Fibroblast of mammary gland (primary cell): ENCODE data around the gene WNT4.
A peak's percentile ranks its signal among the peaks of the same experiment; 100 is the strongest.

ENCODE experiments used
- DNase-seq: peaks from one replicate; pipeline ENCODE4 v3.0.0-alpha.2; 2010; ENCODE audit warnings: low read depth
- H3K4me3 ChIP-seq: 2 replicates; pipeline ENCODE4 v1.5.1; 2011; ENCODE audit warnings: low read depth, mild to moderate bottlenecking, low read length, moderate library complexity; ENCODE audit not compliant: control insufficient read depth
- CTCF ChIP-seq: conservative IDR thresholded peaks from 2 replicates; pipeline ENCODE4 v1.5.1; 2011; ENCODE audit warnings: low read depth, low read length, inconsistent platforms; ENCODE audit not compliant: control insufficient read depth, insufficient read depth

WNT4 gene

DNA sequence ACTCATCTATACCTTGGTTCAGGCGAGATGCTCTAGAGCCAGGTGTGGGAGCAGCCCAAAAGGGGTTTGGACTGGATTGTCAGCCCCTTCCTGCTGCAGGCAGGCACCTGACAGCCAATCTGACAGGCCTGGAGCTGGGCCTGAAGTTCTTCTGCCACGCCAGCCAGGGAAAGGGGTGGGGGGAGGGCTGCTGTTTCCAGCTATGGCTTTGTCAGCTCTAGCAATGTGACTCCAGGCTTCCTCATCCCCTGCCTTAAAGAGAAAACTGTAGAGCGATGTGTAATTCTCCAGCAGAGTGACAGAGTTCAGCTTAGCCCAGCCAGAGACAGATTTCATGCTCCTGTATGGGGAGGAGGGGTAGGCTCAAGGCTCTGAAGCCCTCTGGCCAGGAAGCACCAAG lies 30.3 kb downstream of the WNT4 start:
- no peak for DNase-seq
- TF ChIP-seq CTCF: no peak

DNA sequence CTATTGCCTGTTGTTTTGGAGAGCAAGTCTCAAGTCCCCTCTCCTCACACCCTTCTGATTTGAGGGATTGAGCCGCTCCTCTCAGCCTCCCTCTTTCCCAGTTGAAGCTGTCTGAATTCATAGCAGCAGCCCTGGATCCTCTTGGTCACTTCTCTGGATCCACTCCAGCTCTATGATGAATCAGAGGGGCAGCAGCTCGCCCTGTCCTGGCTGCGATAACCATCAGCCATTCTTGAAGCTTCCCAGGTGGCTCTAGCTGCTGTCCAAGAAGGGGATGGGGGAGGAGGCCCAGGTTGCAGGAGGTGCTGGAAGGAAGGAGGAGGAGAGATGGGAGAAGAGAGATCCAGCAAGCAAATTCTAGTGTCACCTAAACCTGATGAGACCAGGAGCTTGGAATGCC lies 31.3 kb downstream of the WNT4 start:
- no peak overlapping the region for H3K4me3 ChIP-seq
- TF ChIP-seq CTCF: no peak
- DNase-seq: peak; percentile 71

More for the DNA sequence above, 30.3 kb downstream of the WNT4 start:
- no peak overlapping the region for H3K4me3 ChIP-seq

GRCh38 chr1:22111115-22111514 lies 31.8 kb downstream of the WNT4 start:
- H3K4me3 ChIP-seq: no peak overlapping the region
- no peak for DNase-seq
- no peak for TF ChIP-seq CTCF

GRCh38 chr1:22110016-22110415 lies 32.9 kb downstream of the WNT4 start:
- no peak overlapping the region for H3K4me3 ChIP-seq
- DNase-seq: no peak
- TF ChIP-seq CTCF: no peak

DNA sequence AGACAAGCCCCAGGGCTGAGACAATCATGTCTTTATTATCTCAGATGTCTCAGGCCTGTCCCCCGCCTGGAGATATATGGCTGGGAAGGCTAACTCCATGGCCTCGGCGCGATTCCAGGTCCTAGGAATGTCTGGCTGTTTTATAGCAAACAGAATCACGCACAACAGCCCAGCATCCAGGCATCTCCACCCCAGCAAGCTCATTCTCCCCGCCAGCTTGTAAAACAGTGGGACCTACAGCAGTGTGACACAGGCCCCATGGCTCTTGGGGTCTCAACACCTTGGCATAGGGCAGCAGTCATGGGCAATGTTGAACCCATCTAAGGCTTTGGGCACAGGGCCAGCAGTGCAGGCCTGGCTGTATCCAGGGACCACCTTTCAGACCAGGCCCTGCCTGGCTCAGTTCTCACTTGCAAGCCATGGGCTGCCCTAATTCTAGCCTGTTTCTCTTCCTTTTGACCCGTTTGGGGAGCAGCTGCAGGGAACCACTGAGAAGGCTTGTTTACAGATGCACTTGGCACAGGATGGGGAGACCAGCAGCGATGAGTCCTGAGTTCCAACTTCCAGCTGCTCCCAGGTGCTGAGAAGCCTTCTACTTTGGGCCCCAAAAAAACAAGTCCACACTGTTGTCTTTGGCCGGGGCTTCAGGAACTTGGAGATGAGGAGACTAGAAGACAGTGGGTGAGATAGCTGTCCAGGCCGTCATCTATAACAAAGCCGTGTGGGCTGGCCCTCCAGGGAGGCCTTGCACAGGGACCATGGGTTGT lies 34.4 kb downstream of the WNT4 start:
- no peak for TF ChIP-seq CTCF
- DNase-seq: no peak
- no peak overlapping the region for H3K4me3 ChIP-seq

- H3K4me3 ChIP-seq: no peak overlapping the region
- peak; percentile 22 for DNase-seq
- TF ChIP-seq CTCF: no peak
Observed at GRCh38 chr1:22107126-22107525, 35.8 kb downstream of the WNT4 start.
